GM21619 (cell line): ENCODE measurements around the gene MAP2K5.

Experiments
- ATAC-seq: cut with Tn5 transposase; IDR thresholded peaks from one replicate; pipeline ENCODE4 v1.9.1; 2021; ENCODE audit not compliant: unreplicated experiment

MAP2K5 gene

DNA sequence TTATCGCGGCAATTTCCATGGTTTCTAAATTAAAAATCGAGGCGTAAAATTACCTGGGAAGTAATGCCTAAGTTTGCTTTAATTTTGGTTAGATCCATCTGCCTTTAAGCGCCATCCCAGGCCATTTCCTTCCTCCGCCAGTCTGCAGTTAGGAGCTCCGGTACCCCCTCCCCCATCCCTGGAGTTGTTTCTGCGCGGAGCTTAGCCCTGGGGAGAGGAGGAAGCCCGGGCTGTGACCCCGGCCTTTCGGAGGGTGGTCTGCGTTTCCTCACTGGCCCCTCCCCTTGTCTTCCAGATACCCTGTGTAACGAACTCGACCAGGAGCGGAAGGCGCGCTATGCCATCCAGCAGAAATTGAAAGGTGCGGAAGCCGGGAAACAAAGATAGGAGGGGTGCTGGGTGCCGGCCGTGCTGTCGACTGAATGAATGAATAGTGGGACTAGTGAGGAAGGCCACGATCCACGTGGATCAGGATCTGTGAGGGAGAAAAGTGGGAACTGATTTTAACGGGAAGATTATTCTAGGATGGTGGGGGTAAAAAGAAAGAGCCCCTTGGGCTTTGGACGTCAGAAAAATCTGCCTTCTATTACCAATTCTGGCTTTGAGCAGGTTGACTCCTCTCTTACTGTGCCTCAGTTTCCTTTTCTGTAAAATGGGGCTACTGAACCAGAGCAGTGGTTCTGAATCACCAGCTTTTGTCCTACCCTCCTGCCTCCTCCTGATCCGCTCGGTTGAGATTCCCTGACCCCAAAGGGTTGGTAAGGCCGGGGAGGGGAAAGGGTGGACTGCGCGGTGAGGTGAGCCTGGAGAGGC, 290.6 kb downstream of the MAP2K5 start:
- ATAC-seq: no peak

DNA sequence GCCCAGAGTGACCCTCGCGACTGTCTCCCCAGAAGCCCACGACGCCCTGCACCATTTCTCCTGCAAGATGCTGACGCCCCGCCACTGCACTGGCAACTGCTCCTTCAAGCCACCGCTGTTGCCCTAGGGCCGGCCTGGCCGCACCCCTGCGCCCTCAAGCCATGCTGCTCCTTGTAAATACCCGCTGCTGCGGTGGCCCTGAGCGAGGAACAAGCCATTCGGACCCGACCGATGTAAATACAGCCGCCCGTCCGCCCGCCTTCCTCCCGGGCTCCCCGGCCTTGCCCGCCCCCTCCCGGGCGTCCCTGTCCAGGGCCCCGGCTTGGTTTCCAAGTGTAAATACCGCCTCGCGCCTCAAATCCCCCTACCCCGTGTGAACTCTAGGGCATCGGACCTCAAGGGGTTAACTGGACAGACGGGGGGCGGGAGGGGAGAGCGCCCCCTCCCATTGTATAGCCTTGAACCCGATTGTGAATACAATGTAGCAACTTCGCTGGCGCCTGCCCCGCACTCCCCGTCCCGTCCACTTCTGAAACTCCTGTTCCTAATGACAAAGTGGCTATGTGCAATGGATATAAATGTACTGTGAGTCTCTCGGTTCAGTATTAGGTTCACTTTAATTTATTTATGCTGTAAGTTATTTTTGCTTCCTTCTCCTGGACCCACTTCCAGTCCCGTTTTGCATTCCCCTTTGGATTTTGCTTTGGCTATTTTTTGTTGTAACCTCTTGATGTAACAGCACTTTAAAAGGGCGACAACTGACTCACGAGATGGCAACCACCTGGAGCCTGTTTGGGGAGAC, 291.4 kb downstream of the MAP2K5 start:
- ATAC-seq: no peak

DNA sequence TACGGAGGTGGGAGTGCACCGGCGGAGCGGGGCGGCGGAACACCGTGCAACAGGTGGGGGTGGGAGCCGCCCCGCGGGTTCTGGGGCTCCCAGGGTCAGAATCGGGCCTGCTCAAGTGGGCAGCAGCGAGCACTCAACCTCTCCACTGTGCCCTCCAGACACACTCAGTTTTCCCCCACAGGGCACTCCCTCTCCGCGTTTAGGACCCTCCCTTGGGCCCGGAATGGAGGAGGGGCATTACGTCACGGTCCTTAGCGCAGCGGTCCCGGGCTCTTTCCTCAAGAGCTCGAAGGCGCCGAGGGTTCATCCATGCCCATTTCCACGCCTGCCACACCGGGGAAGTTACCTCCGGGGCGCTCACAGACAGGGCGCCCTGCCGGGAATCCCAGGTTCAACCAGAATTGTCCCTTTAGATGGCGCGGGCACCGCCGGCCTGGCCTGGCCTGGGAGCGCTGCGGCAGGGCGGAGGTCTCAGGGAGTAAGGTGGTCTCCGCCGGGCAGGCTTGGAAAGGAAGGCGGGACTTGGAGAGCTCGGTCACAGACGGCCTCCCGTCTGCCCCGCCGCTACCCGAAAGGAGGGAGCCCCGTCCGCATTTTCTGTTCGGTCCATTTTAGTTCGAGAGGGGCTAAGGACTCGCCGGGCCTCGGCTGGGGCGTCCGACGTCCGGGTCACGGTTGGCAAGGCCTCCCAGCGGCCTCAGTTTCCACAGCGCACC, 292.2 kb downstream of the MAP2K5 start:
- no peak for ATAC-seq

DNA sequence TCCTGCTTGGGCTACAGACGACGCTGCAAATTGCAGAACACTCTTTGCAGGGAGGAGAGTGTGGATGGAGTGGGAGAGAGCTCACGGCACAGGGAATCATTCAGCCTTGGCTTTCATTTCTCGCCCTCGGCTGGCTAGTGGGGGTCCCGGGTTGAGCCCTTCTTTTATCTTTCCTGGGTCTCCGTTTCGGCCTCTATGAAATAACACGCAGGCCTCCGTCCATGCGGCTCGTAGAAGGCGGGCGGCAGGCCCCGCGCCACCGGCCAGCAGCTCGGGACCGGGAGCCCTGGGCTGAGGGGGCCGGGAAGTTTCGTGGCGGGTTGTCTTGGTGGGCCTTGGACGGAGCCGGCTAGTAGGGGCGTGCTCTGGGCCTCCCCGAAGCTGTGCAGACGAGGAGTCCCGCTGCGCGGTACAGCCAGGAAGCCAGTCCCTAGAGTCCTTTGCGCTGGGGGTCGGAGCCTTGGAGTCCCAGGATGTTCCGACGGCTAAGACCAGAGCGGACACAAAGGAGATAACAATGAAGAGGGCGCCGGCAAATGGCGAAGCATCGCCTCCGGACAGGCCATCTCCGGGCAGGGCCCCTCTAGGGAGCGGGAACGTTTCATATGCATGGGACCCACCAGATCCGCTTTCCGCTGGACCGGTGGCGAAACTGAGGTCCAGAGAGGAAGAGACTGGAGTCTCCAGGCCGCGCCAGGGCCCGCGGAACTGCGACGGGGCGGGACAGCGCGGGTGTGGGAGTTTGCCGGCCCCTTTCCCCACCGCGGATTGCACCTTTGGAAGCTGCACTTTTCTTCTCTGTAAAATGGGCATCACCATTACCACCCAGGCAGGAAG, 293.0 kb downstream of the MAP2K5 start:
- no peak for ATAC-seq

DNA sequence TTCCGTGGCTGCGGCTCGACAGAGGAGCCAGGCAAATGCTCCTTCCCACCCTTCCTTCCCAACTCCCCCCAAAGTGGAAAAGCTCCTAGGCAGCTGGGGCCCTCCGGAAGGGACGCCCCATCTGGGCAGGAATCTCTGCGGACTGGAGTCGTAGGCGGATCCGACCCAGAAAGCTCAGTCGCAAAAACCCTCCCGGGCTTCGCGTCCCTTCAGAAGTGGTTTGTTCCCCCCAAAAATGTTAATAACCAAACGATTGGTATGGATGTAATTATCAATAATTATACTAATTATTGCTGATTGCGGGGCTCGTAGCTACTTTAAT, 293.6 kb downstream of the MAP2K5 start:
- ATAC-seq: no peak

DNA sequence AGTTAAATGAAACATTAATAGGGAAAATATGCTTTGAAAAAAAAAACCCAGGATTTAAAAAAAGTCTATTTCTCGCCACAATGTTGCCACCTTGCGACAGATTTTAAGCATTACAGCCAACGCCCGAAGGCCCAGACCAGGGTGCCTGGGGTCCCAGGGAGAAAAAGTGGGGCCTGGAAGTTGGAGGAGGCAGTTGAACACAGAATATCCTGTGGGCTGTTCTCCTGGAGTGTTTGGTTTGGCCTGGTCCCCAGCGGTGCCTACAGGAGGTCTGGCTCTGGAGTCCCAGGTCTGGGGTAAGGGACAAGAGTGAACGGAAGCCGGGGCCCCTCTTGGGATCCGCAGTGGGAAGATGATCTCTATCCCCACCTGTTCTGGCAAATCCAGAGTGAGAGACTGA, 294.0 kb downstream of the MAP2K5 start:
- ATAC-seq: no peak

DNA sequence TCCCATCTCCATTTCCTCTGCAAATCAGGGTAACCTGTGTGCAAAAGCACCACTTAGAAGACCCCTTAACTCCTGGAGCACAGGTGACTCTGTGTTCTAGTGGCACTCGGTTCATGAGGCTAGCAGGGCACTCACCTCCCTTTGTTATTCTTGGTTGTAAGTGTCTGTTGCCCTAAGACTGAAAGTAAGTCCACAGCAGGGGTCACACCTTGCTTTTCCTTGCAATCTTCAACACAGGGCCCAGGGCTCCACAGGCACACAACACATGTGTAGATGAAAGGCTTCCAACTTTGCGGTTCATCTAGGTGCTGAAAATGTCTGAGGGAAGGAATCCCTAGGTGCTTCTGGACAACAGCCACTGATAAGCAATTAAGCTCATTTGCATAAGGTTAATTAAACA, 294.5 kb downstream of the MAP2K5 start:
- ATAC-seq: no peak

DNA sequence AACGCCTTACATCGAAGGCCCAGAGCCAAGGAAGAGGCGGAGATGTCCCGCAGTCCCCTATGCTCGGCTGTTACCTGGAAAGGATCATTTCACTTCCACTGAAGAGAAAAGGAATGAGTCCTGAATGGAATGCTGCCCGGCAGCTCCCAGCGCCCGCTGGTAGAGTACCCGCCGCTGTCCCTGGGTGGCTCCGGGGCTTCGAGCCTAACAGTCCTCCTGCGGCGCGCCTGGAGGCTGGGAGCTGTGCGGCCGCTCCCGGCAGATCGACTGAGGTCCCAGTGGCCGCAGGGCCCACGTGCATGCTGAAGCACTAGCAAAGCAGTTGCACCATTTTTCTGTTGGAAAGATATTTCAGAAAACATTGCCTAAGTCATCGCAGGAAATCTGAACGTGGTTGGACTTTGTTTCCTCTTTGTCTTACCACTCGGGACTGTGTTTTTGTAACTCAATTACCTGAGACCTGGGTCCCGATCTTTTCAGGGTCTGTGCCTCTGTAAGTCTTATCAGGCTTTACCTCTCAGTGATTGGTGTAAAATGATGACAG, 296.4 kb downstream of the MAP2K5 start:
- ATAC-seq: no peak

DNA sequence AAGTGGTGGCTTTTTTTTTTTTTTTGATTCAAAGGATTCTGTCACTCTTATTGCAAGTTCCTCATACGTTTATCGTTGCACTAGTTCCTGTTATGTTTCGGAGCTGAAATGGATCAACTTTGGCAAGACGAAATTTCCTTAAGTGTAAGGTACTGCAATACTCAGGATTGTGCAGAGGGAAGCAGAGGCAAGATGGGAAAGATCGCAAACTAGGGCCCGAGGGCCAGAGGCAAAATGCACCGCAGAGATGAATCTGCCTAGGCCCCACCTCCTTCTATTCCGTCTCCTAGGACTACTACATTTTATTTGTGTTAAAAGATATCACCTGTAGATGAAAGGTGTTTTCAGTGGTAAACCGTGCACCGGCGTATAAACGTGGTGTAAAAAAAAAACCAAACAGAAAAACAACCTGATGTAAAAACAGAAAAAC, 297.0 kb downstream of the MAP2K5 start:
- peak; percentile 8 for ATAC-seq

DNA sequence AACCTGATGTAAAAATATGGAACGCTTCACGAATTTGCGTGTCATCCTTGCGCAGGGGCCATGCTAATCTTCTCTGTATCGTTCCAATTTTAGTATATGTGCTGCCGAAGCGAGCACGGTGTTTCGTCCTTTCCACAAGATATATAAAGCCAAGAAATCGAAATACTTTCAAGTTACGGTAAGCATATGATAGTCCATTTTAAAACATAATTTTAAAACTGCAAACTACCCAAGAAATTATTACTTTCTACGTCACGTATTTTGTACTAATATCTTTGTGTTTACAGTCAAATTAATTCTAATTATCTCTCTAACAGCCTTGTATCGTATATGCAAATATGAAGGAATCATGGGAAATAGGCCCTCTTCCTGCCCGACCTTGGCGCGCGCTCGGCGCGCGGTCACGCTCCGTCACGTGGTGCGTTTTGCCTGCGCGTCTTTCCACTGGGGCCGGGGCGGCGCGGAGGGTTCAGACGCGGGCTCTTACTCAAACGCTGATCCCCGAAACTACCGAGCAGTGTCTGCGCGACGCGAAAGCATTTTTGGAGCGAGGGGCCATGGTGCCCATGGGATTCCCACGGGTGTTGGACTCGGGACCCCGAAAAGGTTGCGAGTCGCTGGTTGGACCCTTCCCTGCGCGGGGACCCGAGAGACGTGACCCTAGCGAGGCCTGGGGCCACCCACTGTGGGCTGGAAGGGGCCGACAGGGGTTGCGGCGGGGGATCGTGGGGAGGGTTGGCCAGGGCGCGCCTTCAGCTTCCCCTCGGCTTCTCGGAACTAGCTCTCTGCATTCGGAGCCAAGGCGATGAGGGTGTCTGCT, 297.6 kb downstream of the MAP2K5 start, which contains the start of gene RNU6-1:
Gene RNU6-1 (minus strand): TSS at position 117 of the 820 bp plus-strand sequence.
- ATAC-seq: peak; percentile 75

DNA sequence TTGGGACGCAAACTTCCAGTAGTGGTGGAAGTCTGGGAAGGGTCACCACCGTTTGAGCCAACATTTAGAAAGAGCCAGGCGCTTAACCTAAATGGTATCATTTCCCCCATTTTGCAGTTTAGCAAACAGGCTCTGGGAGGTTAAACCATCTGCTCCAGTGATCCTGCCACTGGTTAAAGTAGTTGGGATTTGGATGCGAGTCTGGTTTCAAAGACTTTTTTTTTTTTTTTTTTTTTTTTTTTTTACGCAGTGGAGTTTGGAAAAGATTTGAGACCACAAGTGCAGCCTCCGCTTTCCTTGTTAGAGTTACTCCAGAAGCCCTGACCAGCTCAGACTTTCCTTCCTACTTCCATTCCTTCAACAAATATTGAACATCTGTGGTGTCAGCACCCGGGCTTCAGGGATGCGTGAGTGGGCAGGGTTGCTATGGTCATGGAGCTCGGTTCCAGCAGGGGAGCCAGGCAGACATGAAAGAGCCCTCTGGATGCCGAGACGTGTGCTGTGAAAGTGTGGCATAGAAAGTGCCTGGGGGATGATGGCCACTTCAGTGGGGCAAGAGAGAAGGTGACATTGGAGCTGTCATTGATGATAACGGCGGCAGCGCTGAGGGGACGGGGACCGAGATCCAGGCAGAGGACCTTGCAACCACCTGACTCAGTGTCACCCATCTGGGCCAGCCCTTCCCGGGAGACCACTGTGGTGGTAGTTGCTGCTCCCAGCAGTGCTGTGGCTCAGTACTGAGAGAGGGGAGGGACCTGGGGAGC, 298.4 kb downstream of the MAP2K5 start:
- no peak for ATAC-seq

DNA sequence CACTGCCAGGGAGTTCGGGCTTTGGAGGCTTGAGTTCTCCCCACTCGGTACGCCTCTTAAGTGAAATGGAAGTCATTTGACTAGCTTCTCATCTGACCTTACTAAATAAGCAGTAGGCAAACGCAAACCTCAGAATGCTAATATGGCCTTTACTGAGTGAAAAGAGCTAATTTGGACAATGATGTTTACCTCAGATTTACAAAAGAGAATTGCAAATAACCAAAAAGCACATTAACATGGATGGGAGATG, 298.9 kb downstream of the MAP2K5 start:
- no peak for ATAC-seq

DNA sequence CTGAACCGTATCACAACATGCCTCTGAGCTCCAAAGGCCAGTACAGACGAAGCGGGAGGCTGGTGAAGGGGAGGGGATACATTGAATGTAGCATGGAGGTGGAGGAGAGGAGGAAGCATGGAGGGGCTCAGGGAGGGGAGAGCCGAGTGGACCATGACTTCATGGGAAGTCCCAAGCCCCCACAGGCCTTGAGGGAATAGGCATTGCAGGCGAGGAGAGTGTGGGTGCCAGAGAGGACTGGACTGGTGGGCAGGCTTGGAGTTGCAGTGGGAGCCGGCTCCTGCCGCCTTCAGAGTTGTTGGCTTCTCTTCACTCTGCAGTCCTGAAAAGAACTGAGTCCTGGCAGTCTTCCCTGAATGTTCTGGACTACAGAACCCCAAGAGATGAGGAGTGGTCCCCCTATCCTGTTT, 300.6 kb downstream of the MAP2K5 start:
- ATAC-seq: no peak

DNA sequence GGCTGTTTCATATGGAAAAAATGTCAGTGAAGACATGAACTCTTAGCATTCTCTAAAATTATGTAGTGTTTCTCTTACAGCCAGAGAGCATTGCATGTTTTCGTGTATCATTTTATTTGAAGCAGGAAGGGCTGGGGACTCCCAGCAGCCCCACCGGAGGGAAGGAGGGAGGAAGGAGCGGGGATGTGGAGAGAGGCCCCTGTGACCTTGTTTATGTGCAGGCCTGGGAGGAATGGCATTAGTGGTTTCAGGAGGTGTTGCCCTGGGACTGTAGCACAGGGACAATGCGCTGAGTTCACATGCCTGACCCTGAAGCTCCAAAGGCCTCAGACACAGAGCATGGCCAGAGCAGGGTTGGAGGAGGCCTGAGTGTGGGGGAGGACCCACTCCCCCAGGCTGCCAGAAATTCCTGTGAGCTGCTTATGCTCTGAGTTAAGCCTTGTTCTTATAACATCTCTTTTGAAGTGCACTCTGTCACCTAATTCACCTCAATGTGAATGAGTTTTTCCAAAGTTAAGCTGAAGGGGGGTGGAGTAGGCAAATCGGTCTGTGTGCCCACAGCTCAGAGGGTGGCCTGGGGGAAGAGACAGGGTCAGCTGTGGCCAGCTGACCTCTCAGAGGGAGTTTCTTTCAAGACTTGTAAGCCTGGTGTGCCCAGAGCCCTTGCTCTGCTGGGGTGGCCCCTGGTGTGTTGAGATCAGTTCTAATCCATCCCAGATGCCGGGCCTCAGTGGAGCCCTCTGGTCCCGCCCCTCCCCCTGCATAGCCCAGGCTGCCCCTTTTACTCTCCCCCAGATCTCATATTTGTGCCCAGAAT, 301.3 kb downstream of the MAP2K5 start:
- no peak for ATAC-seq

DNA sequence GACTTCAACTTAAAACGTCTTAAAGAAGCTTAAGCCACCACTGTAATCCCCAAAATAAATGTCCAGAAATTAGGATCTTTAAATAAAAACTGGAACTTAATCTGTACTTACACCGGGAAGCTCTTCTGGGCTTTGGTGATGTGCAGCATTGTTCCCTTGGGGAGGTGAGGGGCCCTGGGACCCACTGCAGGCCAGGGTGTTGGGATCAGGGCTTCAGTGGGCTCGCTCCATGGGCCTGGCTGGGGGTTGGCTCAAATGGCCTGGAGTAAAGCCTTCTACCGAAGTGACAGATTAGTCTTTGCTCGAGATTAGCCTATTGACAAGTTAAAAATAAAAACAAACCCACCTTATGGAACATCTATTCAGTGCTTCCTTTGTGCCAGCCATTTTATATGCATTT, 303.5 kb downstream of the MAP2K5 start:
- no peak for ATAC-seq

DNA sequence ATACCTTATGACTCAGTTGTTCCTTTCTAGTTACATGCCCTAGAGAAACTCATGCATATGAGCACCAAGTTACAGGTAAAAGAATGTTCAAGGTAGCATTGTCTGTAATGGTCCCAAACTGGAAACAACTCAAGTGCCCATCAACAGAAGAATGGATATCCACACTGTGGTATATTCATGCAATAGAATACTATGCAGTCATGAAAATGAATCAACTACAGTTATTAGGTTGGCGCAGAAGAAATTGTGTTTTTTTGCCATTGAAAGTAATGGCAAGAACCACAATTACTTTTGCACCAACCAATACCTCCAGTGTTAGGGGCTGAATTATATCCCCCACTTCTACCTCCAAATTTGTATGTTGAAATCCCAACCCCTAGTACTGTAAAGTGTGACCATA, 307.0 kb downstream of the MAP2K5 start:
- ATAC-seq: no peak

DNA sequence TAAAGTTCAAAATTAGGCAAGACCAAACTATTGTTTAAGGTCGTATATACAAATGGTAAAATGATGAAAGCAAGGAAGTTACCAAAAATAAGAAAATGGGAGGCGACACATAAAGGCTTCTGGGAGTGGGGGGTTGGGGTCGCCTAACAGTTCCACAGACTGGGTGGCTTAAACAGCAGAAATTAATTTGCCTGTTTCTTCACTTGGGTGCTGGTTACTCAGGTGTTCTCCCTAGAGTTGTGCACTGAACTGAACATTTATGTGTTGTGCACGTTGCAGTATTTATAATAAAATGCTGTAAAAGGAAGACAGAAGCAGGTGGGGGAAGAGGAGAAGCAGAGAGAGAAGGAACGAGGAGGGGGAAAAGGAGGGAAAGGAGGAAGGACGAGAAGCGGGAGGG, 307.8 kb downstream of the MAP2K5 start:
- no peak for ATAC-seq

DNA sequence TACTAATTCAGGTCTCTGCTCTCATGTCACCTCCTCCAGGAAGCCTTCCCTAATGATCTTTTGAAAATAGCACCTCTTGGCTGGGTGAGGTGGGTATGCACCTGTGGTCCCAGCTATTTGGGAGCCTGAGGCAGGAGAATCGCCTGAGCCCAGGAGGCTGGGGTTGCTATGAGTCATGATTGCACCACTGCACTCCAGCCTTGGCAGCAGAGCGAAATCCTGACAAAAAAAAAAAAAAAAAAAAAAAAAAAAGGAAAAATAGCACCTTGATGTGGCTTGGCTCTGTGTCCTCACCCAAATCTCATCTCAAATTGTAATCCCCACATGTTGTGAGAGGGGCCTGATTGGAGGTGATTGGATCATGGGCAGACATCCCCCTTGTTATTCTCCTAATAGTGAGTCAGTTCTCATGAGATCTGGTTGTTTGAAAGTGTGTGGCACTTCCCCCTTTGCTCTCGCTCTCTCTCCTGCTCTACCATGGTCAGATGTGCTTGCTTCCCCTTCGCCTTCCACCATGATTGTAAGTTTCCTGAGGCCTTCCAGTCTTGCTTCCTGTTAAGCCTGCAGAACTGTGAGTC, 308.6 kb downstream of the MAP2K5 start:
- ATAC-seq: no peak
